GM12878 (cell line): Measurements from ENCODE around the gene CCSER1. TPM values are rescaled to one million over a fixed set of nuclear protein-coding genes. Genes with fewer than 3 reads are reported as not detected.

Experiments used
- ATAC-seq: fragments of 200-7000 bp; cut with Tn5 transposase; 3 replicates; pipeline ENCODE4 v1.9.1; 2020; ENCODE audit warnings: mild to moderate bottlenecking, moderate library complexity
- BruUV-seq: library from RNA; stranded (reverse); fragments of 400-500 nt; replicated peaks from 2 replicates; lab custom pipeline; 2021; lab: Mats Ljungman, UMichigan
- CTCF ChIA-PET: fragments of 300-600 bp; sonication (Branson Sonifier 250); formaldehyde crosslinking; extraction: SDS; loops from one replicate; lab custom pipeline; 2021; ENCODE audit warnings: inconsistent platforms; lab: Yijun Ruan, JAX
- POLR2A ChIA-PET: fragments of 350-600 bp; formaldehyde crosslinking; extraction: SDS; loops from one replicate; lab custom pipeline; 2021; ENCODE audit warnings: inconsistent platforms; lab: Charles Lee
- RAD21 ChIA-PET: fragments of 300-600 bp; sonication (Branson Sonifier 250); formaldehyde crosslinking; loops from one replicate; lab custom pipeline; 2023; ENCODE audit warnings: antibody characterized with exemption; ENCODE audit not compliant: unreplicated experiment; lab: Charles Lee
- SMC1A ChIA-PET: fragments of 300-600 bp; sonication (Branson Sonifier 250); formaldehyde crosslinking; loops from one replicate; lab custom pipeline; 2023; ENCODE audit not compliant: unreplicated experiment, uncharacterized antibody; lab: Charles Lee
- DNase-seq: peaks from one replicate; pipeline ENCODE4 v3.0.0-alpha.2; 2011; ENCODE audit warnings: low read depth, low spot score
- FAIRE-seq: peaks from 3 replicates; lab custom pipeline; 2011; peaks lifted over from hg19 to GRCh38; lab: Jason Lieb, UNC
- H2AFZ ChIP-seq: 2 replicates; pipeline ENCODE4 v1.6.0; 2011; ENCODE audit warnings: low read depth, low read length, control low read depth; ENCODE audit not compliant: control insufficient read depth
- H3K27ac ChIP-seq: 2 replicates; pipeline ENCODE4 v1.5.1; 2011; ENCODE audit warnings: control low read depth; ENCODE audit not compliant: control insufficient read depth, insufficient read depth
- H3K27me3 ChIP-seq, 2 experiments: replicated peaks in 1 of 2; 2 replicates each; pipeline versions ENCODE4 v1.6.0 to v1.6.1; 2011; ENCODE audit warnings: low read length in 1 of 2; ENCODE audit not compliant: control insufficient read depth in 2 of 2, insufficient read depth in 2 of 2
- H3K36me3 ChIP-seq, 2 experiments: 2 replicates each; pipeline ENCODE4 v1.5.1; 2011; ENCODE audit warnings: low read length in 1 of 2; ENCODE audit not compliant: control insufficient read depth in 2 of 2, insufficient read depth in 2 of 2
- H3K4me1 ChIP-seq: 2 replicates; pipeline ENCODE4 v1.6.1; 2011; ENCODE audit warnings: mild to moderate bottlenecking, low read length, moderate library complexity, mixed read lengths; ENCODE audit not compliant: control insufficient read depth, insufficient read depth
- H3K4me2 ChIP-seq: 2 replicates; pipeline ENCODE4 v1.6.0; 2011; ENCODE audit warnings: control low read depth; ENCODE audit not compliant: control insufficient read depth, insufficient read depth
- H3K4me3 ChIP-seq: fragments of 200-600 bp; sonication (generic); 2 replicates; pipeline ENCODE4 v1.5.1; 2016
- H3K79me2 ChIP-seq: 2 replicates; pipeline ENCODE4 v1.6.0; 2011; ENCODE audit warnings: low read length; ENCODE audit not compliant: control insufficient read depth, insufficient read depth
- H3K9ac ChIP-seq: 2 replicates; pipeline ENCODE4 v1.8.0; 2011; ENCODE audit warnings: low read length, control low read depth, mixed read lengths; ENCODE audit not compliant: control insufficient read depth, insufficient read depth
- H3K9me3 ChIP-seq: replicated peaks from 3 replicates; pipeline ENCODE4 v1.5.1; 2011; ENCODE audit warnings: mild to moderate bottlenecking, low read length; ENCODE audit not compliant: control insufficient read depth, insufficient read depth
- H4K20me1 ChIP-seq: 2 replicates; pipeline ENCODE4 v1.6.0; 2011; ENCODE audit not compliant: control insufficient read depth, insufficient read depth
- CHD2 ChIP-seq: IDR thresholded peaks from 2 replicates; pipeline ENCODE4 v1.6.1; 2011; ENCODE audit warnings: low read depth, low read length, improper control_type of control experiment, borderline replicate concordance
- CREB1 ChIP-seq: IDR thresholded peaks from 2 replicates; pipeline ENCODE4 v1.6.1; 2012; ENCODE audit warnings: low read depth, mild to moderate bottlenecking, inconsistent platforms
- ETV6 ChIP-seq, 2 experiments: fragments of 450-650 bp in 1 of 2; IDR thresholded peaks in 1 of 2; conservative IDR thresholded peaks in 1 of 2; 2 replicates each; pipeline ENCODE4 v1.6.1; 2014; ENCODE audit warnings: antibody characterized with exemption in 1 of 2, borderline replicate concordance in 1 of 2, low read depth in 1 of 2, mild to moderate bottlenecking in 1 of 2, moderate library complexity in 1 of 2
- EZH2 ChIP-seq: IDR thresholded peaks from 2 replicates; pipeline ENCODE4 v1.6.1; 2012; ENCODE audit warnings: low read depth, mild to moderate bottlenecking, control low read depth, inconsistent platforms, low read length, borderline replicate concordance; ENCODE audit not compliant: control insufficient read depth
- FOXM1 ChIP-seq: IDR thresholded peaks from 2 replicates; pipeline ENCODE4 v1.6.1; 2012; ENCODE audit warnings: low read depth, mild to moderate bottlenecking, inconsistent platforms, low read length, moderate library complexity
- HDGF ChIP-seq: fragments of 450-650 bp; IDR thresholded peaks from 2 replicates; pipeline ENCODE4 v1.6.1; 2016; ENCODE audit warnings: antibody characterized with exemption
- JUND ChIP-seq: IDR thresholded peaks from 2 replicates; pipeline ENCODE4 v1.6.1; 2012; ENCODE audit warnings: low read depth, mild to moderate bottlenecking, low read length, improper control_type of control experiment, moderate library complexity
- MTA2 ChIP-seq: fragments of 450-650 bp; IDR thresholded peaks from 2 replicates; pipeline ENCODE4 v1.6.1; 2016; ENCODE audit warnings: low read depth, mild to moderate bottlenecking, moderate library complexity
- NR2C2 ChIP-seq: IDR thresholded peaks from 2 replicates; pipeline ENCODE4 v1.6.1; 2011; ENCODE audit warnings: borderline replicate concordance, low read depth; ENCODE audit not compliant: control insufficient read depth, insufficient read length
- NRF1 ChIP-seq: conservative IDR thresholded peaks from 2 replicates; pipeline ENCODE4 v1.6.1; 2011; ENCODE audit warnings: mild to moderate bottlenecking, low read depth, low read length, improper control_type of control experiment
- POLR2AphosphoS5 ChIP-seq: IDR thresholded peaks from 2 replicates; pipeline ENCODE4 v1.6.1; 2011; ENCODE audit warnings: mild to moderate bottlenecking, low read length, inconsistent platforms
- POU2F2 ChIP-seq: IDR thresholded peaks from 3 replicates; pipeline ENCODE4 v1.6.1; 2011; ENCODE audit warnings: low read depth, mild to moderate bottlenecking, low read length, borderline replicate concordance
- RAD21 ChIP-seq: IDR thresholded peaks from 2 replicates; pipeline ENCODE4 v1.6.1; 2011; ENCODE audit warnings: mild to moderate bottlenecking, low read depth, low read length, moderate library complexity; ENCODE audit not compliant: insufficient read depth
- SIN3A ChIP-seq: IDR thresholded peaks from 2 replicates; pipeline ENCODE4 v1.6.1; 2012; ENCODE audit warnings: low read depth, low read length, improper control_type of control experiment
- TAF1 ChIP-seq: IDR thresholded peaks from 2 replicates; pipeline ENCODE4 v1.6.1; 2011; ENCODE audit warnings: mild to moderate bottlenecking, low read depth, low read length, borderline replicate concordance
- YBX1 ChIP-seq: fragments of 450-650 bp; IDR thresholded peaks from 2 replicates; pipeline ENCODE4 v1.6.1; 2016; ENCODE audit warnings: antibody characterized with exemption
- ZNF592 ChIP-seq: fragments of 450-650 bp; IDR thresholded peaks from 2 replicates; pipeline ENCODE4 v1.6.1; 2017; ENCODE audit warnings: mild to moderate bottlenecking, moderate library complexity
- WGBS: methylation state at CpG from one replicate; pipeline ENCODE4 v1.1.6; 2016; ENCODE audit warnings: low lambda C conversion rate; ENCODE audit not compliant: insufficient replicate concordance, insufficient coverage; ENCODE audit errors: missing lambda C conversion rate; 5-methylcytosine and 5-hydroxymethylcytosine counted together
- in situ Hi-C: fragments of 300-500 bp; cut with MboI; formaldehyde crosslinking; loops from 9 replicates; pipeline ENCODE4 v1.14.3; 2018; ENCODE audit warnings: mixed read lengths
- intact Hi-C: fragments of 100-400 bp; cut with micrococcal nuclease; formaldehyde crosslinking; loops from one replicate; pipeline ENCODE4 v1.14.2; 2022; ENCODE audit not compliant: unreplicated experiment
- polyA plus RNA-seq, 11 experiments: library from polyadenylated mRNA; depleted of rRNA in 4 of 11; unstranded in 6 of 11; stranded (reverse) in 5 of 11; fragments of >200 nt; fragmentation: Nextera tagmentation in 4 of 11; fragmentation: Illumina TruSeq in 1 of 11; extraction: Ambion mirVana in 4 of 11; extraction: Trizol in 1 of 11; gene quantifications; 1 replicate in 1 of 11; 2 replicates in 10 of 11; pipeline versions ENCODE4 v1.2.1 to v1.2.3, GENCODE V29; 2011 to 2016; ENCODE audit warnings: inconsistent platforms in 2 of 11, missing spikeins in 2 of 11, low read depth in 1 of 11
- total RNA-seq, 4 experiments: library from RNA; depleted of rRNA in 3 of 4; stranded (reverse); fragments of >200 nt in 3 of 4; fragmentation: Illumina TruSeq in 1 of 4; extraction: Trizol in 1 of 4; gene quantifications; 2 replicates each; pipeline versions ENCODE4 v1.2.1 to v1.2.3, GENCODE V29; 2013 to 2021
- TF ChIP-seq, protein P1 (sequence below): IDR thresholded peaks from 2 replicates; pipeline ENCODE4 v1.6.1; 2012; ENCODE audit warnings: low read depth, low read length, improper control_type of control experiment

CCSER1 gene
- total and polyA plus RNA-seq, 10 of the 15 experiments (the other 5 are each of a cell fraction or from before 2014, with no cell fraction given) = 0.22 to 2.7 (median 1.0) TPM

DNA sequence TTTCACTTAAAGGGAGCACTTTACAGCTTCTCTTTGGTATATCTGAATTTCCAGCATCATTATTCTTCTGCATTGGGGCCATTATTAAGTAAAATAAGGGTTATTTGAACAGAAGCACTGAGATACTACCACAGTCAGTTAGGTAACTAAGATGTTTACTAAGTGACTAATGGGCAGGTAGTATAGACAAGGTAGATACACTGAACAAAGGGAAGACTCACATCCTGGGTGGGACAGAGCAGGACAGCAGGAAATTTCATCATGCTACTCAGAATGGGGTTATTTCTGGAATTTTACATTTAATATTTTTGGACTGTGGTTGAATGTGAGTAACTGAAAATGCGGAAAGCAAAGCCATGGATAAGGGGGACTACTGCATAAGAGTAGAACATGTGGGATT lies 316.0 kb downstream of the CCSER1 start (continued):
- TF ChIP-seq ZNF592 (no peak), EZH2 (no peak), JUND (no peak)

DNA sequence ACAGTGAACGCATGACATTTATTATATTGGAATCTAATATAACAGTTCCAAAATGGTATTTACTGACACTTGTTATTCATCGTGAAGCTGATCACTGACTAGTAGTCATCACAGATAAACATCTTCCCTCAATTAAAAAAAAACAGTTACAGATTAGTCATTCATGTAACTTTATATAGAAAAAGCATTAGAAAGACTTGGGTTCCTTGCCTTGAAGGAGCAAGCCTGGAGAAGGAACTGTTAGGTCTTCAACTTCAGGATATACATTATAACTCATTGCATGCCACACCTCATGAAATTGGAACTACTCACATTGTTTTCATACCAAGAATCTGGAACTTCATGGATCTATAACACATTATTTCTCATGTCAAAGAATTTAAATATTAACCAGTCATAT lies 317.7 kb downstream of the CCSER1 start:
- no peaks in the 10 kb centered on the region for H4K20me1 ChIP-seq
- H3K4me1 ChIP-seq = no peaks in the 10 kb centered on the region
- no peak overlapping the region for H3K4me3 ChIP-seq
- H3K36me3 ChIP-seq = no peaks in the 10 kb centered on the region
- ChIA-PET RAD21 (no interaction called here), POLR2A (no interaction called here), CTCF (no interaction called here), SMC1A (no interaction called here)
- FAIRE-seq (no peak), ATAC-seq (no peak), DNase-seq (no peak)
- in situ Hi-C loops = no loop called here
- 40% methylated on average over 2 of the region's 2 CpGs for WGBS
- H3K4me2 ChIP-seq = no peak overlapping the region
- BruUV-seq = no TSS peak
- no peaks in the 10 kb centered on the region for H3K79me2 ChIP-seq
- no peak overlapping the region for H3K9ac ChIP-seq
- intact Hi-C loops = no loop called here
- no peak overlapping the region for H2AFZ ChIP-seq
- H3K27me3 ChIP-seq = no peaks in the 10 kb centered on the region
- peaks cover 1% of the 10 kb centered on the region; the same call in 1 of the 3 replicates for H3K9me3 ChIP-seq
- no peak overlapping the region for H3K27ac ChIP-seq
- TF ChIP-seq YBX1 = no peak
- TF ChIP-seq NRF1 = no peak
- TF ChIP-seq MTA2 = no peak
- no peak for TF ChIP-seq FOXM1
- no peak for TF ChIP-seq SIN3A
- no peak for TF ChIP-seq TAF1
- no peak for TF ChIP-seq CREB1
- no peak for TF ChIP-seq RAD21
- no peak for TF ChIP-seq NR2C2
- TF ChIP-seq ETV6 (conservative IDR thresholded peaks at IDR 0.05 in 1 of 2, IDR thresholded peaks at IDR 0.05 in 1 of 2; ENCODE audit: borderline replicate concordance in 1 of 2, low read depth in 1 of 2) = no peak
- TF ChIP-seq POU2F2 = no peak
- no peak for TF ChIP-seq HDGF
- TF ChIP-seq CHD2 = no peak
- TF ChIP-seq POLR2AphosphoS5 = no peak
- TF ChIP-seq, protein P1, sequence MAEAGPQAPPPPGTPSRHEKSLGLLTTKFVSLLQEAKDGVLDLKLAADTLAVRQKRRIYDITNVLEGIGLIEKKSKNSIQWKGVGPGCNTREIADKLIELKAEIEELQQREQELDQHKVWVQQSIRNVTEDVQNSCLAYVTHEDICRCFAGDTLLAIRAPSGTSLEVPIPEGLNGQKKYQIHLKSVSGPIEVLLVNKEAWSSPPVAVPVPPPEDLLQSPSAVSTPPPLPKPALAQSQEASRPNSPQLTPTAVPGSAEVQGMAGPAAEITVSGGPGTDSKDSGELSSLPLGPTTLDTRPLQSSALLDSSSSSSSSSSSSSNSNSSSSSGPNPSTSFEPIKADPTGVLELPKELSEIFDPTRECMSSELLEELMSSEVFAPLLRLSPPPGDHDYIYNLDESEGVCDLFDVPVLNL = no peak
